ENCODE measurements around the gene TRMT44.

DNA sequence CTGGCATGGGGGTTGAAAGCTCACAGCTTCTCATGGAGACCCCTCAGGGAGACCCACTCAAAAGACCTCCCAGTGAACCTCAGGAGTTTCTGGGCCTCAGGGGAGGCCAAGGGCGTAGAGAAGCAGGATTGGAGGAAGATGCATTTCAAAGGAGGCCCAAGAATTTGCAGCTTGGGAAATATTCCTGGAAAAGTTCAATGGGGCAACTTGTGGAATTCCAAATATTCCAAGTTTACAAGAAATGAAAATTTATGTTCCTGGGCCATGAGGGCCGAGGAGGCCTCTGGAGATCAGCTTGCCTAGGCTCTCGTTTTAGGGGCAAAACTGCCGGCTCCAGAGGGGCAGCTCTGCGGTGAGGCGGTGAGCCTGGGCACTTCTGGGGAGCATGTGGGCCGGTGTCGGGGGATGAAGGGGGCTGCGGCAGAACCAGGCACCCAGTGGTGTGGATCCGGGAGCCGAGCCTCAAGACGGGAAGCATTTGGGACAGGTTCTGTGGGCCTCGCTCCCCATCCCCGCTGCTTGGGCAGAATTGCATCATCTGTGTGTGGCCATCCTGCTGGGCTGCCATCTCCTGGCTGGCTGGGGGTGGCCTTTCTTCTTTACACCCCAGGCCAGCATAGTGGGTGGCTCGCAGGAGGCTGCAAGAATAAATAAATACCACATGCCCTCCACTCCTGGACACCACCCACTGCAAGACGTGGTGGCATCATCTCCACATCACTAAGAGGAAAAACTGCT lies 85.0 kb downstream of the TRMT44 start:
- TF ChIP-seq OSR1 (CRISPR knock-in tag; IDR thresholded peaks at IDR 0.05) (no peak), ISL1 (CRISPR knock-in tag; IDR thresholded peaks at IDR 0.05) (peak; percentile 10; the same call in 1 of the 2 replicates), ZFP3 (CRISPR knock-in tag; IDR thresholded peaks at IDR 0.05) (no peak), GLIS3 (CRISPR knock-in tag; IDR thresholded peaks at IDR 0.05) (no peak), CSDC2 (CRISPR knock-in tag; IDR thresholded peaks at IDR 0.05) (no peak), ZNF565 (CRISPR knock-in tag; conservative IDR thresholded peaks at IDR 0.05; ENCODE audit: low read depth) (no peak), TCF4 (CRISPR knock-in tag; IDR thresholded peaks at IDR 0.05; ENCODE audit: borderline replicate concordance) (no peak), PPARA (CRISPR knock-in tag; IDR thresholded peaks at IDR 0.05; ENCODE audit: borderline replicate concordance) (no peak), ZFP30 (CRISPR knock-in tag; IDR thresholded peaks at IDR 0.05) (no peak), ZNF8 (CRISPR knock-in tag; IDR thresholded peaks at IDR 0.05) (no peak), ZC3H10 (CRISPR knock-in tag; IDR thresholded peaks at IDR 0.05) (no peak)
- TF ChIP-seq, protein P1, sequence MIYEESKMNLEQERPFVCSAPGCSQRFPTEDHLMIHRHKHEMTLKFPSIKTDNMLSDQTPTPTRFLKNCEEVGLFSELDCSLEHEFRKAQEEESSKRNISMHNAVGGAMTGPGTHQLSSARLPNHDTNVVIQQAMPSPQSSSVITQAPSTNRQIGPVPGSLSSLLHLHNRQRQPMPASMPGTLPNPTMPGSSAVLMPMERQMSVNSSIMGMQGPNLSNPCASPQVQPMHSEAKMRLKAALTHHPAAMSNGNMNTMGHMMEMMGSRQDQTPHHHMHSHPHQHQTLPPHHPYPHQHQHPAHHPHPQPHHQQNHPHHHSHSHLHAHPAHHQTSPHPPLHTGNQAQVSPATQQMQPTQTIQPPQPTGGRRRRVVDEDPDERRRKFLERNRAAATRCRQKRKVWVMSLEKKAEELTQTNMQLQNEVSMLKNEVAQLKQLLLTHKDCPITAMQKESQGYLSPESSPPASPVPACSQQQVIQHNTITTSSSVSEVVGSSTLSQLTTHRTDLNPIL (CRISPR knock-in tag; IDR thresholded peaks at IDR 0.05; ENCODE audit: low read depth): no peak
- TF ChIP-seq, protein P2, sequence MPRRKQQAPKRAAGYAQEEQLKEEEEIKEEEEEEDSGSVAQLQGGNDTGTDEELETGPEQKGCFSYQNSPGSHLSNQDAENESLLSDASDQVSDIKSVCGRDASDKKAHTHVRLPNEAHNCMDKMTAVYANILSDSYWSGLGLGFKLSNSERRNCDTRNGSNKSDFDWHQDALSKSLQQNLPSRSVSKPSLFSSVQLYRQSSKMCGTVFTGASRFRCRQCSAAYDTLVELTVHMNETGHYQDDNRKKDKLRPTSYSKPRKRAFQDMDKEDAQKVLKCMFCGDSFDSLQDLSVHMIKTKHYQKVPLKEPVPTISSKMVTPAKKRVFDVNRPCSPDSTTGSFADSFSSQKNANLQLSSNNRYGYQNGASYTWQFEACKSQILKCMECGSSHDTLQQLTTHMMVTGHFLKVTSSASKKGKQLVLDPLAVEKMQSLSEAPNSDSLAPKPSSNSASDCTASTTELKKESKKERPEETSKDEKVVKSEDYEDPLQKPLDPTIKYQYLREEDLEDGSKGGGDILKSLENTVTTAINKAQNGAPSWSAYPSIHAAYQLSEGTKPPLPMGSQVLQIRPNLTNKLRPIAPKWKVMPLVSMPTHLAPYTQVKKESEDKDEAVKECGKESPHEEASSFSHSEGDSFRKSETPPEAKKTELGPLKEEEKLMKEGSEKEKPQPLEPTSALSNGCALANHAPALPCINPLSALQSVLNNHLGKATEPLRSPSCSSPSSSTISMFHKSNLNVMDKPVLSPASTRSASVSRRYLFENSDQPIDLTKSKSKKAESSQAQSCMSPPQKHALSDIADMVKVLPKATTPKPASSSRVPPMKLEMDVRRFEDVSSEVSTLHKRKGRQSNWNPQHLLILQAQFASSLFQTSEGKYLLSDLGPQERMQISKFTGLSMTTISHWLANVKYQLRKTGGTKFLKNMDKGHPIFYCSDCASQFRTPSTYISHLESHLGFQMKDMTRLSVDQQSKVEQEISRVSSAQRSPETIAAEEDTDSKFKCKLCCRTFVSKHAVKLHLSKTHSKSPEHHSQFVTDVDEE (CRISPR knock-in tag; IDR thresholded peaks at IDR 0.05): no peak
- TF ChIP-seq, protein P3, sequence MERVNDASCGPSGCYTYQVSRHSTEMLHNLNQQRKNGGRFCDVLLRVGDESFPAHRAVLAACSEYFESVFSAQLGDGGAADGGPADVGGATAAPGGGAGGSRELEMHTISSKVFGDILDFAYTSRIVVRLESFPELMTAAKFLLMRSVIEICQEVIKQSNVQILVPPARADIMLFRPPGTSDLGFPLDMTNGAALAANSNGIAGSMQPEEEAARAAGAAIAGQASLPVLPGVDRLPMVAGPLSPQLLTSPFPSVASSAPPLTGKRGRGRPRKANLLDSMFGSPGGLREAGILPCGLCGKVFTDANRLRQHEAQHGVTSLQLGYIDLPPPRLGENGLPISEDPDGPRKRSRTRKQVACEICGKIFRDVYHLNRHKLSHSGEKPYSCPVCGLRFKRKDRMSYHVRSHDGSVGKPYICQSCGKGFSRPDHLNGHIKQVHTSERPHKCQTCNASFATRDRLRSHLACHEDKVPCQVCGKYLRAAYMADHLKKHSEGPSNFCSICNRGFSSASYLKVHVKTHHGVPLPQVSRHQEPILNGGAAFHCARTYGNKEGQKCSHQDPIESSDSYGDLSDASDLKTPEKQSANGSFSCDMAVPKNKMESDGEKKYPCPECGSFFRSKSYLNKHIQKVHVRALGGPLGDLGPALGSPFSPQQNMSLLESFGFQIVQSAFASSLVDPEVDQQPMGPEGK (CRISPR knock-in tag; IDR thresholded peaks at IDR 0.05; ENCODE audit: borderline replicate concordance): no peak
